ENCODE data around the gene ANKRD27. TPM values are rescaled to one million over a fixed set of nuclear protein-coding genes. Genes with fewer than 3 reads are reported as not detected.

ANKRD27 gene
- total RNA-seq, 1 donor from 2014 or later: 20.8 TPM

DNA sequence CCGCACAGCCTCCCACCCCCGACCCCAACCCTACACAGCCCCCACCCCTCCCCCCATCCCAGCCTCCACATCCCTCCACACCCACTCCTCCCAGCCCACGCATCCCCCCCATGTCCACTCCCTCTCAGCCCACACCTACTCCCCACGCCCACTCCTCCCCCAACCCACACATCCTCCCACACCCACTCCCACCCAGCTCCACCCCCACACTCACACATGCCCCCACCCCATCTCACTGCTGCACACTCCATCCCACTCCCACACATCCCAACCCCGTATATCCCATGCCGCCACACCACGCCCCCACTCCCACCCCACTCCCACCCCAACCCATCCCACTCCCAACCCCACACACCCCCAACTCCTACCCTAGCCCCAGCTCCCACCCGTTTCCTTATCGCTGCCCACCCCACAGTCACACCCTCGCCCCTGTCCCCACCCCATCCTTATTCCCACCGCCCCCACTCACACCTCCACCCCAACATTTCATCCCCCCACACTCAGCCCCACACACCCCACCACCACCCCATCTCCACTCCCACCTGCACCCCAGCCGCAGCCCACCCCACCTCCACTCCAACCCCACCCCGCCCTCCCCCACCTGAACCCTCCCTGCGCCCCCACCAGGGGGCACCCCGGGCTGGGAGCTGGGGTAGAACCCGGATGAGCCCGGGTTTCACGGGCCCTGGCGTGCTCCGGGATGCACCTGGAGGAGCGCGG, 45.4 kb upstream of the ANKRD27 start:
- no peaks in the 10 kb centered on the region for H3K79me2 ChIP-seq (ENCODE audit: insufficient read depth, low read length)
- FAIRE-seq: no peak
- no peak overlapping the region for H3K4me3 ChIP-seq (ENCODE audit: insufficient read depth, low read depth, low read length)
- H3K4me1 ChIP-seq (ENCODE audit: insufficient read depth, low read length): no peaks in the 10 kb centered on the region
- H3K27me3 ChIP-seq (ENCODE audit: insufficient read depth, low read length): no peaks in the 10 kb centered on the region
- Mint-ChIP-seq H3K9me3 (ENCODE audit: unreplicated experiment) (peaks cover 2% of the 10 kb centered on the region), H3K27ac (ENCODE audit: unreplicated experiment) (no peak overlapping the region), H3K36me3 (ENCODE audit: low read depth, unreplicated experiment) (no peaks in the 10 kb centered on the region), H3K4me3 (ENCODE audit: unreplicated experiment) (no peak overlapping the region), H3K4me1 (ENCODE audit: low read depth, unreplicated experiment) (no peaks in the 10 kb centered on the region), H3K27me3 (ENCODE audit: low read depth, unreplicated experiment) (no peaks in the 10 kb centered on the region)
- TF ChIP-seq CTCF (IDR thresholded peaks at IDR 0.05; ENCODE audit: insufficient read depth, low read depth, low read length) (no peak), EZH2 (IDR thresholded peaks at IDR 0.05; ENCODE audit: insufficient read depth, low read length) (no peak)
- H3K4me2 ChIP-seq (ENCODE audit: low read length): no peak overlapping the region
- H3K9ac ChIP-seq (ENCODE audit: low read length): no peak overlapping the region
- H3K27ac ChIP-seq (ENCODE audit: low read depth, low read length): no peak overlapping the region
- DNase-seq (ENCODE audit: low read depth): no peak
- no peak overlapping the region for H2AFZ ChIP-seq (ENCODE audit: low read depth, low read length)
- no peaks in the 10 kb centered on the region for H3K9me3 ChIP-seq (ENCODE audit: insufficient read depth, low read depth, low read length)
- H4K20me1 ChIP-seq (ENCODE audit: insufficient read depth, low read length): no peaks in the 10 kb centered on the region
- no peaks in the 10 kb centered on the region for H3K36me3 ChIP-seq (ENCODE audit: insufficient read depth, low read length)

- no peak within 1 kb of the TSS for H3K4me3 ChIP-seq (ENCODE audit: insufficient read depth, low read depth, low read length)
- no peak within 1 kb of the TSS for H3K27ac ChIP-seq (ENCODE audit: low read depth, low read length)
- no peak within 1 kb of the TSS for H2AFZ ChIP-seq (ENCODE audit: low read depth, low read length)
- H3K79me2 ChIP-seq (ENCODE audit: insufficient read depth, low read length): no peaks in the 10 kb centered on the region
- H3K27me3 ChIP-seq (ENCODE audit: insufficient read depth, low read length): no peaks in the 10 kb centered on the region
- no peaks in the 10 kb centered on the region for H3K9me3 Mint-ChIP-seq (ENCODE audit: unreplicated experiment)
- DNase-seq (ENCODE audit: low read depth): no peak
- H4K20me1 ChIP-seq (ENCODE audit: insufficient read depth, low read length): no peaks in the 10 kb centered on the region
- no peaks in the 10 kb centered on the region for H3K4me1 ChIP-seq (ENCODE audit: insufficient read depth, low read length)
- H3K27ac Mint-ChIP-seq (ENCODE audit: unreplicated experiment): no peak within 1 kb of the TSS
- no peak within 1 kb of the TSS for H3K4me3 Mint-ChIP-seq (ENCODE audit: unreplicated experiment)
- no peak within 1 kb of the TSS for H3K4me2 ChIP-seq (ENCODE audit: low read length)
- no peaks in the 10 kb centered on the region for H3K27me3 Mint-ChIP-seq (ENCODE audit: low read depth, unreplicated experiment)
- H3K4me1 Mint-ChIP-seq (ENCODE audit: low read depth, unreplicated experiment): no peaks in the 10 kb centered on the region
- FAIRE-seq: no peak
- H3K36me3 Mint-ChIP-seq (ENCODE audit: low read depth, unreplicated experiment): no peaks in the 10 kb centered on the region
- no peak for TF ChIP-seq CTCF (IDR thresholded peaks at IDR 0.05; ENCODE audit: insufficient read depth, low read depth, low read length)
- no peak for TF ChIP-seq EZH2 (IDR thresholded peaks at IDR 0.05; ENCODE audit: insufficient read depth, low read length)
- H3K36me3 ChIP-seq (ENCODE audit: insufficient read depth, low read length): no peaks in the 10 kb centered on the region
- H3K9ac ChIP-seq (ENCODE audit: low read length): no peak within 1 kb of the TSS
- no peaks in the 10 kb centered on the region for H3K9me3 ChIP-seq (ENCODE audit: insufficient read depth, low read depth, low read length)
Observed at GRCh38 chr19:32719611-32720059, 44.7 kb upstream of the ANKRD27 start, which contains the start of gene TDRD12. TSS of gene TDRD12 (plus strand) at chr19:32719767. CDS start at chr19:32720073, 306 bp downstream.

GRCh38 chr19:32718286-32718685, 43.3 kb upstream of the ANKRD27 start:
- H3K4me1 Mint-ChIP-seq (ENCODE audit: low read depth, unreplicated experiment): no peaks in the 10 kb centered on the region
- DNase-seq (ENCODE audit: low read depth): no peak

More at GRCh38 chr19:32718286-32718685, 43.3 kb upstream of the ANKRD27 start:
- Histone ChIP-seq H3K9ac (ENCODE audit: low read length) (no peak overlapping the region), H3K9me3 (ENCODE audit: insufficient read depth, low read depth, low read length) (no peaks in the 10 kb centered on the region), H3K4me3 (ENCODE audit: insufficient read depth, low read depth, low read length) (no peak overlapping the region), H3K27me3 (ENCODE audit: insufficient read depth, low read length) (no peaks in the 10 kb centered on the region), H3K4me1 (ENCODE audit: insufficient read depth, low read length) (no peaks in the 10 kb centered on the region), H3K27ac (ENCODE audit: low read depth, low read length) (no peak overlapping the region), H2AFZ (ENCODE audit: low read depth, low read length) (no peak overlapping the region), H4K20me1 (ENCODE audit: insufficient read depth, low read length) (no peaks in the 10 kb centered on the region), H3K79me2 (ENCODE audit: insufficient read depth, low read length) (no peaks in the 10 kb centered on the region), H3K36me3 (ENCODE audit: insufficient read depth, low read length) (no peaks in the 10 kb centered on the region), H3K4me2 (ENCODE audit: low read length) (no peak overlapping the region)
- TF ChIP-seq CTCF (IDR thresholded peaks at IDR 0.05; ENCODE audit: insufficient read depth, low read depth, low read length) (no peak), EZH2 (IDR thresholded peaks at IDR 0.05; ENCODE audit: insufficient read depth, low read length) (no peak)
- Mint-ChIP-seq H3K36me3 (ENCODE audit: low read depth, unreplicated experiment) (no peaks in the 10 kb centered on the region), H3K4me3 (ENCODE audit: unreplicated experiment) (no peak overlapping the region), H3K27me3 (ENCODE audit: low read depth, unreplicated experiment) (no peaks in the 10 kb centered on the region), H3K27ac (ENCODE audit: unreplicated experiment) (no peak overlapping the region), H3K9me3 (ENCODE audit: unreplicated experiment) (no peaks in the 10 kb centered on the region)
- no peak for FAIRE-seq

All from astrocyte (in vitro differentiated cells and primary cell).